Kidney epithelial cell (primary cell): ENCODE data around the gene UGT1A8. TPM values are rescaled to one million over a fixed set of nuclear protein-coding genes. Genes with fewer than 3 reads are reported as not detected.

Experiments used
- DNase-seq: peaks from one replicate; pipeline ENCODE4 v3.0.0-alpha.2; 2010; ENCODE audit warnings: low read depth
- H3K27me3 ChIP-seq: 2 replicates; pipeline ENCODE4 v1.6.0; 2011; ENCODE audit warnings: low read length; ENCODE audit not compliant: control insufficient read depth, insufficient read depth
- H3K36me3 ChIP-seq: 2 replicates; pipeline ENCODE4 v1.5.1; 2011; ENCODE audit warnings: low read length; ENCODE audit not compliant: control insufficient read depth, insufficient read depth
- H3K4me3 ChIP-seq: 2 replicates; pipeline ENCODE4 v1.5.1; 2011; ENCODE audit warnings: low read depth, mild to moderate bottlenecking, control low read depth, low read length
- total RNA-seq: library from RNA; depleted of rRNA; stranded (reverse); fragments of >200 nt; gene quantifications from 2 replicates; pipeline ENCODE4 v1.2.3, GENCODE V29; 2015
- TF ChIP-seq, protein P1 (sequence below): IDR thresholded peaks from 2 replicates; pipeline ENCODE4 v1.5.1; 2011; ENCODE audit warnings: mild to moderate bottlenecking, moderate library complexity, low read length, control low read depth, inconsistent platforms; ENCODE audit not compliant: insufficient read depth, poor library complexity, severe bottlenecking

Gene UGT1A8
- total RNA-seq, 1 donor from 2014 or later, result not detected

DNA sequence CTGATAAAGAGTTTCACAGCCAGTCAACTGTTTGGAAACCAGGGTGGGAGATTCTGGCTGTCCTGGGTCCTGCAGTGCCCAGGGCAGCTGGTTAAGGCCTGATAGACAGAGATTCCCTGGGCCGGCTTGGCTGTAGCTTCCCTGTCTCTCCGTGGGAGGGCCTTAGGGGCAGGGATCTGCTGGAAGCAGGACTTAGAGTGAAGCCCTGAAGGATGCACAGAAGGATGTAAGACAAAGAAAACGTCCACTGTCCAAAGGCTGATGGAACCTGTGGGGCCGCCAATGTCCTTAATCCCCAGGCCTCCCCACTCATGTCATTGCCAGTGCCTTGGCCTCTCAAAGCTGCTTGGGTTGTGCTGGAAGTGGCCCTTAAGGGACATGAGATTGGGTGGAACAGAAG lies 193.7 kb downstream of the UGT1A8 start:
- TF ChIP-seq, protein P1, sequence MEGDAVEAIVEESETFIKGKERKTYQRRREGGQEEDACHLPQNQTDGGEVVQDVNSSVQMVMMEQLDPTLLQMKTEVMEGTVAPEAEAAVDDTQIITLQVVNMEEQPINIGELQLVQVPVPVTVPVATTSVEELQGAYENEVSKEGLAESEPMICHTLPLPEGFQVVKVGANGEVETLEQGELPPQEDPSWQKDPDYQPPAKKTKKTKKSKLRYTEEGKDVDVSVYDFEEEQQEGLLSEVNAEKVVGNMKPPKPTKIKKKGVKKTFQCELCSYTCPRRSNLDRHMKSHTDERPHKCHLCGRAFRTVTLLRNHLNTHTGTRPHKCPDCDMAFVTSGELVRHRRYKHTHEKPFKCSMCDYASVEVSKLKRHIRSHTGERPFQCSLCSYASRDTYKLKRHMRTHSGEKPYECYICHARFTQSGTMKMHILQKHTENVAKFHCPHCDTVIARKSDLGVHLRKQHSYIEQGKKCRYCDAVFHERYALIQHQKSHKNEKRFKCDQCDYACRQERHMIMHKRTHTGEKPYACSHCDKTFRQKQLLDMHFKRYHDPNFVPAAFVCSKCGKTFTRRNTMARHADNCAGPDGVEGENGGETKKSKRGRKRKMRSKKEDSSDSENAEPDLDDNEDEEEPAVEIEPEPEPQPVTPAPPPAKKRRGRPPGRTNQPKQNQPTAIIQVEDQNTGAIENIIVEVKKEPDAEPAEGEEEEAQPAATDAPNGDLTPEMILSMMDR, result no peak
- H3K36me3 ChIP-seq, result no peaks in the 10 kb centered on the region
- no peaks in the 10 kb centered on the region for H3K27me3 ChIP-seq
- DNase-seq, result no peak
- H3K4me3 ChIP-seq, result no peak overlapping the region

DNA sequence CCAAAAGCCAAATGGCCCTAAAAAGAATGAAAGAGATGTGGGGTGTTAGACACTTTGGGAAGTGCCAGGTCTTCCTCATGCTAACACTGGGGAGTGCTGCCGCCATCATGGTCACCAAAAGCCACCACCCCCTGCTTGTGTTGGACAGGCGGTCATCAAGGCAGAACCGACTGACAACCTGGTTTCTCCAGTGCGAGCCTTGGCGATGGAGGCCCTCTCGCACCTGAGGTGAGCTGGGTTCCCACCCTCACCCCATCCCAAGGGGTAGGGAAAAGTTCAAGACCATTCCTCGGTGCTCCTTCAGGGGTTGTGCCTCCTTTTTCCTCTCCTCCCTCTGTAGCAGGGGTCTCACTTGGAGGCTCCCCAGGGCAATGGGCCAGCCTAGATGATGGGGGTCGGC lies 194.3 kb downstream of the UGT1A8 start:
- H3K27me3 ChIP-seq, result no peaks in the 10 kb centered on the region
- TF ChIP-seq, protein P1, result no peak
- no peak for DNase-seq
- H3K36me3 ChIP-seq, result no peaks in the 10 kb centered on the region
- no peak overlapping the region for H3K4me3 ChIP-seq

DNA sequence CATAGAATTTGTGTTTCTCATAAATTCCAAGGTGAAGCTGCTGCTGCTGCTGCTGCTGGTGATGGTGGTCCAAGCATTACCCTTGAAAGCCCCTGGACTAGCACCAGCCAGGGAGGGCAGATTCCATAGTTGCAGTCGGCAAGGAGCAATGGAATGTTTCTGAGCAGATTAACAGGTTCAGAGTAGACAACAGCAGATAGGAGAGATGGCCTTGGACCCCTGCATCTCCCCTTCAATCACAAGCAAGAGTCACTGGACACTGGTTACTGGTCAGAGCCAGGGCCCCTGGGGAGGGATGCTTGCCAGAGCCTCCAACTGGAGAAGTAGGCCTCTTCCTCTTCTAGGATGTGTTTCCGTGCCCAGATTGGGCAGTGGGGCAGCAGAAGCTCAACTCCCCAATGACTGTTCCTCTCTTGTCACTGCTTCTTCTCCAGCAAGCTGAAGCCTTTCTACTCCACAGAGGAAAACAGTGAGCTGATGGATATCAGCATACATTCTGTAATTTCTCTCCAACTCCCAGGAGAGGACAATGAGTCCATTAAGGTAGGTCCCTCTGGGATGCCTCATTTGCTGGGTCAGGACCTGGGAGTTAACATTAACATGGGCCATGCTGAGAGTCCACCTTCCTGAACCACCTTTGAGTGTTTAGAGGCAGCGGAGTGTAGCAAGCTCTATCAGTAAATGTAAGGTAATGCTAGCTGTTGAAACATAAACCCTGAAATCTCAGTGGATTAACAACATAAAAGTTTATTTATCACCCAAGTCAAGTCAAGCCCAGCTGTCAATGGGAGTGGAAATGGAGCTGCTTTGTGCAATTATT lies 196.0 kb downstream of the UGT1A8 start:
- DNase-seq, result no peak
- H3K36me3 ChIP-seq, result no peaks in the 10 kb centered on the region
- H3K27me3 ChIP-seq, result no peaks in the 10 kb centered on the region
- H3K4me3 ChIP-seq, result no peak overlapping the region
- TF ChIP-seq, protein P1, result no peak

DNA sequence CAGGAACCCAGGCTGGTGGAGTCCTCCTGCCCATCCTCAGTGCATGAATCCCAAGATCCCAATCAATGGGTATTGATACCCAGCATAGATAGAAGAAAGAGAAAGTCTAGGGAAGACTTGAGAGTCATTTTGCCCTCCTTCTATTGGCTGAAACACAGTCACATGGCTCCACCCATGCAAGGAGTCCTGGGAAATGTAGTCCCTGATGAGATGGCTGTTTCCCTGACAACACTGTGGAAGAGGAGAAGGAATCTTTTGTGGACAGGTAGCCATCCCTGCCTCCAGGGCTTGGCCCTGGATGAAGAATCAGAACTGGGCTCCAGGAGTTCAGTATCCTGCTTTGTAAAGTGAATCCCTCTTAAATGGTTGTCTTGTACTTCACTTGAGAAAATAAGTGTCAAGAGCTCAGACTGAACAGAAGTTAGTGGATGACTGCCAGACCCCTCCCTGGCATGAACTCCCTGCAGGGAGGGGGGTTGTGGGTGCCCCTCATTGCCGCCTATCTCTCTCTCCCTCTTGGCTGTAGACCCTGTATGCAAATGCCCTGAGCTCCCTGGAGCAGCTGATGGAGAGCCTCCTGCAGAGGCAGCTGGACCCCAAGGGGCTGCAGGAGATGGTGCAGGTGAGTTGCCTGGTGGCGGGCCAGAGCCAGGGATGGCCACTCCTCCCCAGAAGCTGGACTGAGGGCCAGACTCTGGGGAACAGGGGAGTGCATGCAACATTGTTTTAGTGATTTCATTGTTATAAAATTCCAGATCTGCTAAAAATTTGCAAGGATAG lies 196.8 kb downstream of the UGT1A8 start:
- DNase-seq, result no peak
- H3K36me3 ChIP-seq, result no peaks in the 10 kb centered on the region
- TF ChIP-seq, protein P1, result no peak
- no peaks in the 10 kb centered on the region for H3K27me3 ChIP-seq
- H3K4me3 ChIP-seq, result no peak overlapping the region

DNA sequence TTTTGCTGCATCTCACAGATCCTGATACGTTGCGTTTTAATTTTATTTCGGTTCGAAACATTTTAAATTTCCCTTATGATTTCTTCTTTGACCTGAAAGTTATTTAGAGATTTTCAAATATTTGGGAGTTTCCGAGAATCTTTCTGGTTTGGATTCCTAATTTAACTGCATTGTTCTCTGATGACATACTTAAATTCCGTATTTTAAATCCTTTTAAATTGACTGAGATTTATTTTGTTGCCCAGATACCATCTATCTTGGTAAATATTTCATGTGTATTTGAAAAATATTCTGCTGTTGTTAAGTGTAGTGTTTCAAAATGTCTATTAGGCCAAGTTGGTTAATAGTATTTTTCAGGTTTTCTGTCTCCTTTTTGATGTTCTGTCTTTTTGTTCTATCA lies 198.4 kb downstream of the UGT1A8 start:
- no peak overlapping the region for H3K4me3 ChIP-seq
- H3K36me3 ChIP-seq, result no peaks in the 10 kb centered on the region
- no peaks in the 10 kb centered on the region for H3K27me3 ChIP-seq
- DNase-seq, result no peak
- TF ChIP-seq, protein P1, result no peak
